Posterior cingulate gyrus (tissue), 11 donors: Measurements from ENCODE around the gene RASSF4.

Experiments
- DNase-seq, 10 donors: peaks; one replicate each; pipeline versions ENCODE4 v3.0.0 to v3.0.0-alpha.2; 2020 to 2021; ENCODE audit warnings: mixed read lengths in 3 of 10
- intact Hi-C: fragments of 100-400 bp; cut with DNase I; formaldehyde crosslinking; loops from one replicate; pipeline ENCODE4 v1.15.1; 2023

RASSF4 gene

DNA sequence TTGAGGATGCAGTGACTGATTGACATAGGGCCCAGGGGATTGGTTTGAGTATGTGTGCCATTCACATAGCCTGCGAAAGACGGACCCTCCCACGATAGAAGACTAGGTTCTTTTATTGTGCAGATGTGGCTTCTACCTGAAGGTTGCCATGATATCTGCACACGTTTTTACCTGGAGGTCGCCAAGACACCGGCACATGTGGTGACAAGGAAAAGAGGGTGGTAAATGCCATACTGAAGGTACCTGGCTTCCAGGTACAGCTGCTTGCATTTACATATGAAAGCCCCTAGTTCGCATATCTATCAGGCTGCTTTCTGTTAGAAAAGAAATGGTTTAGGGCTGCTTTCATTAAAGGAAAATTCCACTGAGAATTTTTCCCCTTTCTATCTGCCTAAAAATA, 84.7 kb downstream of the RASSF4 start:
- intact Hi-C loops: no loop called here

More for the DNA sequence above, 84.7 kb downstream of the RASSF4 start:
- DNase-seq: no peak
